Measurements from ENCODE around the gene RHEB. TPM values are rescaled to one million over a fixed set of nuclear protein-coding genes. Genes with fewer than 3 reads are reported as not detected.

Gene RHEB
- total RNA-seq, 1 experiment from 2014 or later, result 156 TPM

DNA sequence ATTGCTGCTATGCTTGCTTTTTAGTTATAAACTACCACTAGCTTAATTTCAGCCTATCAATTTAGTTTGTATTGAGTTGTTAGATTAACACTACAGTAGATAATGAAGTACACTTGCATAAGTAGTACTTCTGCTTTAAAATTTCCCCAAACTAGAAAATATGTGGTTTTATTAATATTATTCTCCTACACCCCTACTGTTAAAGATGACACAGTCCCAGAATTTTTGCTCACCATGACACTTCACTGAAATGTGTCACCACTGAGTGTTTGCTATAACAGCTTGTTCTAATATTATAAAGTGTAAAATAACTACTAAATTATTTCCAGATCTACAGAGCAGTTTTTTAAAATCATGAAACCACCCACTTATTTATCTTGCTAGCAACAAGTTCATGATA, 31.6 kb downstream of the RHEB start:
- BruUV-seq (replicated peaks), result no TSS peak
- Mint-ChIP-seq H3K4me3 (ENCODE audit: unreplicated experiment) (no peak overlapping the region), H3K36me3 (ENCODE audit: insufficient read depth, unreplicated experiment) (peaks cover 80% of the 10 kb centered on the region)

DNA sequence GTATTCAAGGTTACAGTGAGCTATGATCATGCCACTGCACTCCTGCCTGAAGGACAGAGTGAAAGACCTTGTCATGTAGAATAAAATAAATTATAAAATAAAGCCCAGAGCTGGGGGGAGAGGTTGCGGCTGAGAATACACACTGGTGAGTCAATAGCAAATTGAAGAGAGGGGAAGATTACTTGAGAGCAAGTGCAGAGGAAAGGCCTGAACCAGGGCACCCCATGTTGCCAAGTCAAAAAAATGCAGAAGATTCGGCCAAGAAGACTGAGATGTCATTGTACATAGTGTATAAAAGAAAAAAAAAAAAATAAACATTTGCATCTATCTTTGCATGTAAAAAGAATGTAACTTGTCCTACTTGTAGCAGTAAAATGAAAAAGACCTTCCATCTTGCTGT, 32.5 kb downstream of the RHEB start:
- H3K4me3 ChIP-seq (ENCODE audit: low read depth, low read length), result no peak overlapping the region
- Mint-ChIP-seq H3K4me3 (ENCODE audit: unreplicated experiment) (no peak overlapping the region), H3K36me3 (ENCODE audit: insufficient read depth, unreplicated experiment) (peaks cover 82% of the 10 kb centered on the region), H3K9me3 (ENCODE audit: unreplicated experiment) (no peaks in the 10 kb centered on the region), H3K27me3 (ENCODE audit: insufficient read depth, unreplicated experiment) (no peaks in the 10 kb centered on the region), H3K27ac (ENCODE audit: unreplicated experiment) (no peak overlapping the region), H3K4me1 (ENCODE audit: low read depth, unreplicated experiment) (peaks cover 17% of the 10 kb centered on the region)
- no peak for DNase-seq
- intact Hi-C loops (cut with micrococcal nuclease; ENCODE audit: unreplicated experiment), result no loop called here
- H3K27me3 ChIP-seq (replicated peaks; ENCODE audit: control insufficient read depth, insufficient read depth, low read length), result no peaks in the 10 kb centered on the region
- no peaks in the 10 kb centered on the region for H3K9me3 ChIP-seq
- TF ChIP-seq, protein P1, sequence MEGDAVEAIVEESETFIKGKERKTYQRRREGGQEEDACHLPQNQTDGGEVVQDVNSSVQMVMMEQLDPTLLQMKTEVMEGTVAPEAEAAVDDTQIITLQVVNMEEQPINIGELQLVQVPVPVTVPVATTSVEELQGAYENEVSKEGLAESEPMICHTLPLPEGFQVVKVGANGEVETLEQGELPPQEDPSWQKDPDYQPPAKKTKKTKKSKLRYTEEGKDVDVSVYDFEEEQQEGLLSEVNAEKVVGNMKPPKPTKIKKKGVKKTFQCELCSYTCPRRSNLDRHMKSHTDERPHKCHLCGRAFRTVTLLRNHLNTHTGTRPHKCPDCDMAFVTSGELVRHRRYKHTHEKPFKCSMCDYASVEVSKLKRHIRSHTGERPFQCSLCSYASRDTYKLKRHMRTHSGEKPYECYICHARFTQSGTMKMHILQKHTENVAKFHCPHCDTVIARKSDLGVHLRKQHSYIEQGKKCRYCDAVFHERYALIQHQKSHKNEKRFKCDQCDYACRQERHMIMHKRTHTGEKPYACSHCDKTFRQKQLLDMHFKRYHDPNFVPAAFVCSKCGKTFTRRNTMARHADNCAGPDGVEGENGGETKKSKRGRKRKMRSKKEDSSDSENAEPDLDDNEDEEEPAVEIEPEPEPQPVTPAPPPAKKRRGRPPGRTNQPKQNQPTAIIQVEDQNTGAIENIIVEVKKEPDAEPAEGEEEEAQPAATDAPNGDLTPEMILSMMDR (IDR thresholded peaks at IDR 0.05; ENCODE audit: insufficient read depth in 1 of 2, low read depth in 1 of 2, low read length in 1 of 2, severe bottlenecking in 1 of 2, unreplicated experiment in 1 of 2), result no peak
- peaks cover 10% of the 10 kb centered on the region for H3K4me1 ChIP-seq
- peaks cover 2% of the 10 kb centered on the region; the same call in 1 of the 2 replicates for H3K36me3 ChIP-seq (ENCODE audit: control insufficient read depth, insufficient read depth, low read length)
- CTCF ChIA-PET, result no interaction called here
- POLR2A ChIA-PET, result no interaction called here
- no TSS peak for BruUV-seq (replicated peaks)

More for the DNA sequence above, 31.6 kb downstream of the RHEB start:
- TF ChIP-seq, protein P1 (IDR thresholded peaks at IDR 0.05; ENCODE audit: insufficient read depth in 1 of 2, low read depth in 1 of 2, low read length in 1 of 2, severe bottlenecking in 1 of 2, unreplicated experiment in 1 of 2), result no peak
- Histone ChIP-seq H3K36me3 (ENCODE audit: control insufficient read depth, insufficient read depth, low read length) (peaks cover 2% of the 10 kb centered on the region; the same call in 1 of the 2 replicates), H3K4me3 (ENCODE audit: low read depth, low read length) (no peak overlapping the region), H3K27me3 (replicated peaks; ENCODE audit: control insufficient read depth, insufficient read depth, low read length) (no peaks in the 10 kb centered on the region), H3K9me3 (no peaks in the 10 kb centered on the region), H3K4me1 (peaks cover 11% of the 10 kb centered on the region)
- Mint-ChIP-seq H3K27ac (ENCODE audit: unreplicated experiment) (no peak overlapping the region), H3K4me1 (ENCODE audit: low read depth, unreplicated experiment) (peaks cover 13% of the 10 kb centered on the region), H3K27me3 (ENCODE audit: insufficient read depth, unreplicated experiment) (no peaks in the 10 kb centered on the region), H3K9me3 (ENCODE audit: unreplicated experiment) (no peaks in the 10 kb centered on the region)
- no peak for DNase-seq
- ChIA-PET POLR2A (no interaction called here), CTCF (no interaction called here)
- intact Hi-C loops (cut with micrococcal nuclease; ENCODE audit: unreplicated experiment), result no loop called here

DNA sequence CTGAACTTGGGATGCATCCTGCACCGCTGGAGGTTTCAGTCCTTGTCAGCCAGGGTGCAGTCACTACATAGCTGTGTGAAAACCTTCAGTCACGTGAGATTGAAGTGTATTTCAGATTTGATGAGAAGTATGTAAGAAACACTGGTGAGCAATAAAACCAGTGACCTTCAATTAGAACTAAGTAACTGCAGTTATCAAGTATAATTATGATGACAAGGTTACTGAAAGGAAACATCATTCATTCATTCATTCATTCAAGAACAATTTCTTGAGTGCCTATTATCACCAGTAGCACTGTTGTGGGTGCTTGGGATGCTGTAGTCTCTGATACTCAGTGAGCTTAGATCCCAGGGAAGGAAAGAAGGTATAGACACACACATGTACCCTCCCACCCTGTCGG, 33.6 kb downstream of the RHEB start:
- Mint-ChIP-seq H3K27ac (ENCODE audit: unreplicated experiment) (no peak overlapping the region), H3K4me1 (ENCODE audit: low read depth, unreplicated experiment) (peaks cover 25% of the 10 kb centered on the region), H3K9me3 (ENCODE audit: unreplicated experiment) (no peaks in the 10 kb centered on the region), H3K27me3 (ENCODE audit: insufficient read depth, unreplicated experiment) (no peaks in the 10 kb centered on the region), H3K36me3 (ENCODE audit: insufficient read depth, unreplicated experiment) (peaks cover 87% of the 10 kb centered on the region), H3K4me3 (ENCODE audit: unreplicated experiment) (no peak overlapping the region)
- TF ChIP-seq, protein P1 (IDR thresholded peaks at IDR 0.05; ENCODE audit: insufficient read depth in 1 of 2, low read depth in 1 of 2, low read length in 1 of 2, severe bottlenecking in 1 of 2, unreplicated experiment in 1 of 2), result no peak
- Histone ChIP-seq H3K4me3 (ENCODE audit: low read depth, low read length) (no peak overlapping the region), H3K4me1 (no peaks in the 10 kb centered on the region; the same call in 1 of the 2 replicates), H3K36me3 (ENCODE audit: control insufficient read depth, insufficient read depth, low read length) (peaks cover 2% of the 10 kb centered on the region; the same call in 1 of the 2 replicates), H3K9me3 (no peaks in the 10 kb centered on the region), H3K27me3 (replicated peaks; ENCODE audit: control insufficient read depth, insufficient read depth, low read length) (no peaks in the 10 kb centered on the region)
- no peak for DNase-seq
- BruUV-seq (replicated peaks), result no TSS peak
- CTCF ChIA-PET, result no interaction called here
- POLR2A ChIA-PET, result no interaction called here
- intact Hi-C loops (cut with micrococcal nuclease; ENCODE audit: unreplicated experiment), result no loop called here

Measured in Caco-2 (cell line).